Myocyte (in vitro differentiated cells): ENCODE measurements around the gene PPP1R3C. TPM values are rescaled to one million over a fixed set of nuclear protein-coding genes. Genes with fewer than 3 reads are reported as not detected.

Experiments
- DNase-seq: peaks from one replicate; pipeline ENCODE4 v3.0.0-alpha.2; 2012; ENCODE audit warnings: low read depth
- total RNA-seq: library from RNA; depleted of rRNA; stranded (reverse); fragments of >200 nt; gene quantifications from 2 replicates; pipeline ENCODE4 v1.2.3, GENCODE V29; 2014

The PPP1R3C gene
- total RNA-seq, 1 donor from 2014 or later = 136 TPM

DNA sequence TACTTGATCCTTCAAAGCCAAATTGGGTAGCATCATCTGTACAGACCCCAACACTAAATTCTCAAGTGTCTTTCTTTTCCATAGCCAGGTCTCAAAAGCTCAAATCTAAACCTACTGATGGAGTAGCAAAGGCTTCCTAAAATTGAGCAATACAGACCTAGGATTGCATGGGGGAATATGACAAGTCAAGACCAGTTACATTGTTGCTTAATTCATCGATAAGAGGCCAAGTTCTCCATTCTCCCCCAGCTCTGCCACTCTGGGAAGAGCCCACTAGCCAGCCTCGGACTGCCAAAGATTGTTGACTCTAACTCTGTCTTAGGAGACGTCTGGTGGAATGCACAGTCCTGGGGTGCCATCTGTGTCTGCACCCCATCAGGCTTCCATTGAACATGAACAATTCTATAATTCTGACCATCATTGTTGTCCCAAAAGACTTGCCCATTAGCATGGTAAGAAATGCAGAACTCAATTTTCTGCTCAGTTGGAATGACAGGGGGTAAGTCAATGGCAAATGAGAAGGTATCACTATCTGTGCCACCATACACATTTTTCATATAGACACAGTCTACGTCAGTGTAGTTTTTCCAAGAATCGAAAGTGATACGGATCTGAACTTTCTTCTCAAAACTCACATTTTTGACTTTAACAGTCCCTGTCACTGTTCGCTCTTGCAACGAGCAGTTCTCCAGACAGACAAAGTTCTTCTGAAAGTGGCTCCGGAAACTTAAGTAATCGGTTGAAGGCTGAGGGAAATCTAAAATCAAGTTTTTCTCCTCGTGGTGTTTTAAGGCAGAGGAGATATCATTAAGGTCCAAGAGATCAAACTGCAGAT lies 2.9 kb downstream of the PPP1R3C start:
- no peak for DNase-seq

DNA sequence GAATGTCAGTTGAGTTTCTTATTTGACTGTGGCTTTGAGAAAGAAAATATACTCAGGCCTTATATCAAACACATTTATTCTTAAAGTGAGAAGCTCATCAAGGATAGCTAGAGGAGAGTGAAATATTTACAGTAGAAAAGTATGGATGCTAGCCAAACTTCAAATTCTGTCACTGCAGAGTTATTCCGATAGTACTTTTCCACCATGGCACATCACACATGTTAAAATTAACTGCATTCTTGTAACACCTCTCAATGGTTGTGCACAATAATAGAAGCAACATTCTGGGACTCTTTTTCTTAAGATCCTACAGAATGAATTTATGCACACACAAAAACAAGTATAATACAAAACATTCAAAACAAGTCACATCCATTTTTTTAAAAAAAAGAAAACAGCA lies 4.5 kb downstream of the PPP1R3C start:
- no peak for DNase-seq

DNA sequence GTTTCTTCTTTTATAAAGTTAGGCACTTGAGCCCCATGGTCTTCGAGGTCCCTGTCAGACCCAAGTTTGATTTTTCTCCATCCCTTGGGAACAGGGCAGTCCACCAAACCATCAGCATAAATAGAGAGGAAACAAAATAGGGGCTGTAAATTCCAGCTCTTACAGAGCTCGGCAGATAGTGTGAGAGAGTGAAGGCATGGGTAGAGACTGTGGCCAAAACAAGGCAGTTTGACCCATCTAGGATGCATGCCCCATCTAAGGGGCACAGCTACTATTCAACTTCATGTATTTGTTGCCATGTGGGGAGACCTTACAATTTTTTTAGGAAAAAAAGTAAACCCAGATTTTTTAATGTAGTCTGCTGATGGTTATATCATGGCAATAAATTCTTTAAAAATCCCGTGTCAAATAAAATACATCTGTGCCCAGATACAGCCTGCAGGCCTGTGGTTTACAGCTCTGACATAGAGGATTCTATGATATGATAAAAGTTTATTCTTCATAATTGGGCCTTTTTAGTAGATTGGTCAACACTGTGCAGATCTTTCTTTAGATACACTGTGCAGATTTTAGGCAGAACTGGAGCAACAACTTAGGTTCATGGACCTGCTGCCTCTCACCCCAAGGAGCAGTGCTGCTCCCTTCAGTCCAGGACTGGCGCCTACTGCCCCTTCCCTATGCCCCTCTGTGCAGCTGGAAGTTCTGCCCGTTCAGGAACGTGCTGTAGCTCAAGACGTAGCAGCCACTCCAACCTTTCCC lies 5.3 kb downstream of the PPP1R3C start:
- no peak for DNase-seq

DNA sequence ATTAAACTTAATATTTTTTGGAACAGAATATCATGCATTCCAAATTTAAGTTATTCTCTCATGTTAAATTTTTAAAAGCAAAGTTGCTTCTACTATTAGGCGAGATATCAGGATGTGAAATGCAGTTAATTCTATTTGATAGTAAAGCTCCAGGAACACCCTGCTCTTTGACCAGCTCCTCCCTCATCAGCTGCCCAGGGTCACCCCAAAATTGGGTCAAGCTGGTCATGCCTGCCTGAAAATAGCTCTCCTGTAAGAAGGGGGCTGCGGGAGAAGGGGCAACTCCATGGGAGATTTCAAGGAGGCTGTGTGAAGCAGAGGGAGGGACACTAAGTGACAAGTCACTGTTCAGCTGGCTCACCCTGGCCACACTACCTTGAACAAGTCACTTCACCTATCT lies 5.9 kb downstream of the PPP1R3C start:
- DNase-seq = no peak

DNA sequence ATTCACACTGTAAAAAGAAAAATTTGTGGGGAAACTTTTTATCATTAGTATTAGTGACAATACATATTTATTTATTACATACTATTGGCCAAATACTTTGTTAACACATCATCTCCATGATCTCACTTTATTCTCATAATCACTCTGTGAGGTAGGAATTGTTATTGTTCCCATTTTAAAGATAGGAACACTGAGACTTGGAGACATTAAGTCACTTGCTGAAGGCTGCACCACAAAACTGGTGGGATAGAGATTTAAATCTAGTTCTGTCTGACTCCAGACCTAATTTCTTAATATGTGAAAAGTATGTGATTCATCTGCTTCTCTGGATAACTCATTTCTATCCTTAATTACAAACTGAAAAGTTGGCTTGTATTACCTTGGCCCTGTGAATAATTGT lies 8.2 kb downstream of the PPP1R3C start:
- DNase-seq = no peak

DNA sequence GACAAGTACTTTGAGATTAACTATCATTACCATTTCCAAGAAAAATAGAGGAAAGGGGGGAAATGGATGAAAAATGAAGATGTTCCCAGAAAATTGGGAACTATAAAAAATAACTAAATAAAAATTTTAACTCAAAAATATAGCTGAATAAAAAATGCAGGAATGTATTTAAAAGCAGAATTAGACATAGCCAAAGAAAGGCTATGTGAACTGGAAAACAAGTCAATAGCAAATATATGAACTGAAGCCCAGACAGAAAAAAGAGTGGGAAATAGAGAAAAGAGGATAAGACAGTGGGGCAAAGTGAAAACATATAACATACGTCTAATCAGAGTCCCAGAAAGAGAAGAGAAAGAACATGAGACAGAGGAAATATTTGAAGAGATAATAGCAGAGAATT lies 10.3 kb downstream of the PPP1R3C start:
- DNase-seq = no peak

DNA sequence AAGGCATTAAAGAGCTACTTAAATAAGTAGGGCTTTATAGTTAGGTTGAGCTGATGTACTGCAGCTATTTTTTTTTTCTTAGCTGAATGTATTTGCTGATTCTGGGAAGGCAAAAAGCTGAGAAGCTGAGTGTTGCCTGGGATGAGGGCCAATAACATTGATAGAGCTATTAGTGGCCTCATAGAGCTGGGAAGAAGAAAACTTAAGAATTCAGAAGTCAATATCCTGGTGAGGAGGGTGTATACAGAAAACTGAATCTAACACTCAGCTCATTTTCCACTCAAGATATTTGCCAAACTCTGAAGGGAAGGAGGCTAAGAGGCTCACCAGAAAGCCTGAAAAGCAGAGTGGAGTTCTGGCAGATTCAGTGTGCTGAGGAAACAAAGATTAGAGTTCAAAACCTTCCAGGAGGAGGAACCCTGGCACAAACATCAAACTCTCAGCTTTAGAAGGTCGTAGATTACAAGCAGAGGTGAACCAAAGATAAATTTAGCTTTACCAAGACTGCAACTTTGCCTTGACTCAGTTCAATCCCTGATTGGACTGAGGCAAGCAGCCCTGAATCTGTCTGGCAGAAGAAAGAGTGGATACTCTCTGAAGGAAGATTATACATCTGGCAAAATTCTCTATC lies 11.3 kb downstream of the PPP1R3C start:
- DNase-seq = no peak

DNA sequence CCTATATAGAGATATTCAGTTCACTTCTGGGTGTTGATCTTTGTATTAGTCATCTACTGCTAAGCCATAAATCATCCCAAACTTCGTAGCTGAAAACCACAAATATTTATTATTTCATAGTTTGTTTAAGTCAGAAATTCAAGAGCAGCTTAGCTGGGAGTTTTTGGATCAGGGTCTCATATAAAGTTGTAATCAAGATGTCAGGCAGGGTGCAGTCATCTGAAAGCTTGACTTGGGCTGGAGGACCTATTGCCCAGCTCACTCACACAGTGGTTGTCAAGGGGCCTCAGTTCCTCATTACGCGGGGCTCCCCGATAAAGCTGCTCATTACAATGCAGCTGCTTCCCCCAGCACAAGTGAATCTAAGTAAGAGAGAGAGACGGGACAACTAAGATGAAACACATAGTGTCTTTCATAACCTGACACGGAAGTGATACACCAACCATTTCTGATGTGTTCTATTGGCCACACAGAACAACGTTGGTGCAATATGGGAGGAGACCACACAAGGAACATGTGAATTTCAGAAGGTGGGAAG lies 15.7 kb downstream of the PPP1R3C start:
- no peak for DNase-seq

DNA sequence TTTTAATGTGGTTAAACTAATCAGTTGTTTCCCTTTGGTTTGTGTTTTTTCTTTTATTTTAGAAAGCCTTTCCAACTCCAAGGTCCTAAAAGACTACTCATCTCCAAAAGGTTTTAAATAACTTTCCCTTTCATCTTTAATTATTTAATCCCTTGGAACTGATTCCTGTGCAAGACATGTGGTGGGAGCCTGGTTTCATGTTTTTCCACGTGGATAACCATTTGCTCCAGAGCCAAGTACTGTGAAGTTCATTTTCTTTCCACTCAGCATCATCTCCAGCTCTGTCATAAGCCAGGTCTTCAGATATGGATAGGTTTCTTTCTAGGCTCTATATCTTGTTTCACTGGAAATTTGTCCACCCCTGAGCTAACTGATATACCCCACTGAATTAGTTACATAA lies 16.7 kb downstream of the PPP1R3C start:
- DNase-seq = peak; percentile 66

DNA sequence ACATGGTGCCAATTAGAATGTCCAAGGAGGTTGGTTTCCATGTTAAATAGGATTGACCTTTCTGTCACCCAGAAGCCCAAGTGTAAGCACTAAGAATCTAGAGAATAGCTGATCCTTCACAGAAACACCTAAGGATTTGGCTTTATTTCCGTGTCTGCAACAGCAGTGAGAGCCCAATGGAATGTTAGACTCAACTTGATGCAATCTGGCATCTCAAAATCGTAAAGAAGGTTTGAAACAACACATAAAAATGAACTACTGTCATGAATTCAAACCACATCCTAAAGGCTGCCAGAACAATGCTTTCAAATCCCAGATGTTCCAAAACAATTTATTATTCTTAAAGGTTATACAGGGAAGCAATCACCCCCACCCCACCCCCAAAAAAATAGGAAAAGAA lies 18.6 kb downstream of the PPP1R3C start:
- DNase-seq = peak; percentile 63

DNA sequence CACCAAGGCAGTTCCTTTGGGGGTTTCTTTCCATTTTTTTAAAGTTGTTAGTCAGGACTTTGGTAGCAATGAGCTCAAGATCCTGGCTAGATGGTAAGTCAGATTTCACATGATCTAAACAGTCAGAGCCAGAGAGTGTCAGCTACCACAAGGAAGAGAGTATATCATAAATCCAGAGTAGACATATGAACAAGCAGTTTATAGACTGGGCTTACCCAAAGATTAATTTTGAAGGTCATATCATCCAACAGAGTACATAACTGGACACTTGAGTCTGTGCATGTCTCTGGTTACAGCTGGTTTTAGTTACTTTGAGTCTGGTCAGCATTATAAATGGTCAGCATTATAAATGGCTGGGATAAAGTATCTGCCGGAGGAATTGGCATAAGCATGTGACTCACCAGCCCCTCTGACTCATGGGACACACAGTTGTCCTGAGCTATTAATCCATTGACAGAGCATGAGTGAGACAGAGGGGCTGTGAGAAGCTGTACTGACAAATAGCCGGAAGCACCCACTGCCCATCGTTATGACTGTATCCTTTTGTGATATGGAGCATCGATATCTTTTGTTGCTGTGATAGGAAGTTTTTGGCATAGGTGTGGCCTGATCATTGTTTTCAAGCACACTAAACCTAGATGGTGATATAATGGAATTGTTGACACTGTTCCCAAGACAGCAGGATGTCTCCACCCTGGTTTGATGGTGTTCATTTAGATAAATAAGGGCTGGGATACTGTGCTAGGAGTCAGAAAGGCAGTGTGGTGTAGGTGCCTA lies 19.3 kb downstream of the PPP1R3C start:
- peak; percentile 98 for DNase-seq

DNA sequence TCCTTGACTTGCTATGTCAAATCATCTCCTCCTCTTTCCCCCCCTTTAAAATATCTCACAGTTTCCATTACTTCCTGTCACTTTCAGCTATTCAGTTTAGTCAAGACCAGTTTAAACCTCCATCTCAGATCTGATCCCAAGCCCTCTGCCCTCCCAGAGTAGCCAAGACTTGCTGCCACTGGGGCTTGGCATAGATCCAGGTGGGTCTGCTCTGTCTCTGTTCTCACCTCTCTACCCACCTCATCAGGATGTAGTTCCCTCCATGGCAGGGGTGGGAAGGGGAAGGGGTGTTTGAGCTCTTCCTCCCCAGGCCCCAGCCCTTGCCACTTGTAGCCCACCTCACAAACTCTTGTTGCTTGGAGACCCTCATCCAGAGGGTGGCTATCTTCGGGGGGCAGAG lies 22.0 kb downstream of the PPP1R3C start:
- no peak for DNase-seq

DNA sequence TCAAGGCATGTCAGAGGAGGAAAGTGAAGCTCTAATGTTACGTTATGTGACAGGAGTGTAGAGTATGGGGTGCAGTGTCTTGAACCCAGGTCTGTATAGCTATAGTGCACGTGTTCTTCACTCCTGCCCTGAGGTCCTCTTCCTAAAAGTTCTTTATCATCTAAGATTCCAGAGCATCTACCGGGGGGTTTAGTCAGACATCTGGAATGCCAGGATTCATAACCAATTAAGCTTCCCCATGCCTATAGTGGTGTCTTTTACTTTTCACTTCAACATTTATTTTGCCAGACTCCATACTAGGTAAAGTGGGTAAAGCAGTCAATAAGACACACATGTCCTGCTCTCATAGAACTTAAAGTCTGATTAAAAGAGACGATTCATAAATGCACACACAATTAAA lies 22.4 kb downstream of the PPP1R3C start:
- DNase-seq = no peak

DNA sequence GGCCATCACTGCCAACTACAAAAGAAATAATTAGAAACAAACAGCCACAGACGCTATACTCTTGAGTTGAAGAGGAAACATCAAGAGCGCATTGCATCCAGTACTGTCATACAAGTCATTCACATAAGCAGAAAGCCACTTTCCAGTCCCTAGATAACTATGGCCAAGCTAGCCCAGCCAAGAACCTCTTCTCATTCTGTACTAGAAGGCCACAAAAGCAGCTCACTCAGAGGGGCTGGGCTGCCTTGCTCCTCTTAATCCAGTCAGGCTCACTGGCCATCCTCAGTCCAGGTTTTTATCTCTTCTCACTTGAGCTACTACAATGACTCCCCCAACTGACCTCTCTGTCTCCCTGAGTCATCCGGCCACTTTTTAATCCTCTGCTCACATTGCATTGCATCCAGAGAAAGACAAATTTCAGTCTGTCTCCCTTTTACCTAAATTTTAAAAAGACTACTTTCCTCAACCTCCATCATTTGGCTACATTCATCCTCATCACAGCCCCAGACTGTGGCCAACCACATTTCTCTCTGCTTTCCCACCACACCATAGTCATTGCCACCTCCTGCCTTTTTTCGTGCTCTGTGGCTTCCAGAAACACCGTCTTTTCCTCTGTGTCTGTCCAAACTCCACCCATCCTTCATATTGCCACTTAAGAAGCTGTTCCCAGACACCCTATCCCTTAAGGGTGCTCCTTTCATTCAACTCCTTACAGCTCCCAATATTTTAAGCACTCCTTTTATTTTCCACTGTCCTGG lies 25.0 kb downstream of the PPP1R3C start:
- DNase-seq = no peak

DNA sequence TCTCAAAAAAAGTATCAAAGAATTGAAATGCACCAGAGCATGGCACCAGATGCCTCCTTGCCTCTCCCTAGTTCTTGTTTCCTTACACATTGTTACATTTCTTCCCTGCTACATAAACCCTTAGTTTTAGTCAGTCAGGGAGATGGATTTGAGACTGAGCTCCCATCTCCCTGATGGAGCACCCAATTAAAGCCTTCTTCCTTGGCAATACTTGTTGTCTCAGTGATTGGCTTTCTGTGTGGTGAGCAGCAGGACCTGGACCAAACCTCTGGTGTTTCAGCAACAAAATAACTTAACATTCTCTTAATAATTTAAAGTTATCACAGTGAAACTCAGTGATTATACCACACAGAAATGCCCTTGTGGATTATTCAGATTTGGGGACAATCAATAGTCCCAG lies 26.9 kb downstream of the PPP1R3C start:
- DNase-seq = no peak

DNA sequence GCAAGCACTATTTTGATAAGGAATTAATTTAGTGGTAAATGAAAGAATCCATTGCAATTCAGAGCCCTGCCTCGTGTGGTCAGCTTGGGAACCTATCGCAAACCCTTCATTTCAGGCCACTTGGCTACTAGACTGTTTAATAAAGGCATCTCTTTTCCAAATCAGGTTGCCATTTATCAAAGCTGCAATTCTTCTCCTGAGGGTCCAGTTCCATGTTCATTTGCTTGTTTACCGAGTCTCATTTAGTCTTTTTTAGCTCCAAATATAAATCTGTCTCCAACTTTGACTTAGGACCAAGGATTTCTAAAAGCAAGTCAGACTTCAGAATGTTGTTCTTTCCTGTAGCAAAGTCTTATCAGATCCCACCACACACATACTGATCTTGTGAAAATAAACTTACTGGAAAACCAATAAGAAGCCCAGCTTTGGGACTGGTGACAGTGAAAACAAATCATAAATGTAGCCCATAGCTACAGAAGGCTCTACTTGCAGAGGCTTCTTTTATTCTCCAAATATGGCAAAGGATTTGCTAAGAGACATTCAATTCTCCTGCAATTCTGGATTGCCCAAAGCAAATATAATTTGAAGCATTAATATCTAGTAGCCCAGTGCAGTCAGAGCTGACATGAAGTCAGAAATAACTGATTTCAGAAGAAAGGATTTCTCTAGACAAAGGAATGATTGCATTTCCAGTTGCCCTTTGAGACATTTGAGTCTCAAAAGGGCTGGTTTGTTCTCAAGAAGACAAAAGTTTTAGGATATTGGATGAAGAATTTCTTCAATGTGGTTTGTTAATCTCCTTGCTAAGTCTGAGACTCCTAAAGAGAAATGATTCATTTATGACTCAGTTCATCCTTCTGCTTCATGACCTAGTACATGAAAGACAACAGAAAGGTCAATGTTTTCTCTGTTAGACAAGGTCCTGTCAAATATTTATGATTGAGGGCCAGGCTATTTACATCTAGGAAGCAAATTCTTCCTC lies 28.0 kb downstream of the PPP1R3C start:
- peak; percentile 49 for DNase-seq

DNA sequence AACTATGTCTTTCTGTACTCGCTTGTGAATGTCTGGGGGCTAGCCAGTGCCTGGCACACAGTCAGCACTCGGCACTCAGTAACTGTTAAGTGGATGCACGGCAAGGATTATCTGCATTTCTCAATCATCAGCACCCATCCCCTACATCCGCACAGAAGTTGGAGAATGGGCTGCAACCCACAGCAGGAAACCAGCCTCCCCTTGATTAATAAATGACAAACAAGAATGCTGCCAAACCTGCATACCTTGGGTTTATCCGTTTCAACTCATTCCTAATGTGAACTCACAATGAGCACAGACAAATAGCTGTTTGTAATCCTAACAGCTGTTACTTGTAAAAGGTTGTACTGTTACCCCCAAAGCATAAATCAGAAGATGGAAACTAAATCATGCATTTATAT lies 28.9 kb downstream of the PPP1R3C start:
- DNase-seq = peak; percentile 55

DNA sequence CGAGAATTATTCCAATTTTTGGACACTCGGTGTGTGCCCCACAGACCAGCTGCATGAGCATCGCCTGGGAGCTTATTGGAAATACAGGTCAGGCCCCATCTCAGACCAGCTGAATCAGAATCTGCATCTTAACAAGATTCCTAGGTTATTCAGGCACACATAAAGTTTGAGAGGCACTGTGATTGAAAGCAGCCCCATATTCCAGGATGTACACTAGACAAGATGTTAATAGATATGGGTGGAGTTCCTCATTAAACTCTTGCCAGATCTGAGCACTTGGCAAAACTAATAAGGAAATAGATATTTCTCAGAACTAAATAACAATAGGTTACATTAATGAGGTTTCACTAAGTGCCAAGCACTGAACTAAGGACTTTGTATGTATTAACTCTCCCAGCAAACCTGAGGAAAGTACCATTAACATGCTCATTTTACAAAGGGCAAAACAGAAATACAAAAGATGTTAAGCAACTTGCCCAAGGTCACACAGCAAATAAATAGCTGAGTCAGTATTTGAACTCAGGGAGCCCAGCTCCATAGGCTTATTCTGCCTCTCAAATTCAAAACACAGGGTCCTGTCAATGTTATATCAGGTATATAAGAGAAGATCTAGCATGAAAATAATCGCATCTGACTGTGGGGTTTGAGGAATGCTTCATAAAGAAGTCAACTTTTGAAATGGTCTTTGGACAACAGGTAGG lies 29.9 kb downstream of the PPP1R3C start:
- DNase-seq = no peak

DNA sequence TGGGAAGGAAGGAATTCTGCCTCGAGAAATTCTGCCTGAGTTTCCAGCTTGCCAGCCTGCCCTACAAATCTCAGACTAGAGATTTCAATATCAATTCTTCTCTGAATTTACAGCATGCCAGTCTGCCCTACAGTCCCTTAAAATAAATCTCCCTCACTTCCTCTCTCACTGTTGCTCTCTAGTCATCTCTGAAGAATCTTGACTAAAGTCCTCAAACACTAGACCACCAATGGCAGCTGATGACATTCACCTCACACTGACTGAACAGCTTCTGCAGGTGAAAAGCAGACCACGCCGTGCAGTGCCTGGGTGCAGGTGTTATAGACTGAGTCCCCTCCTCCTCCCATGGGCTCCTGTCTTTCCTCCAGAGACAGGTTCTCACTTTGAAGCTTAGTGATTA lies 30.4 kb downstream of the PPP1R3C start:
- DNase-seq = no peak
